Hippocampal formation (tissue), 2 donors: ENCODE results near the gene SUSD3.
"Not testable (repeated sequence)": the region's sequence is repeated elsewhere in the genome, so short reads cannot be mapped to it uniquely, and the experiment has no call there.

Source experiments
- DNase-seq, 2 donors: peaks; one replicate each; lab custom pipeline; 2025; lab: John Stamatoyannopoulos, UW

Gene SUSD3

GRCh38 chr9:93058355-93059010, at the start of gene SUSD3:
Gene SUSD3, plus strand, starts transcription at chr9:93058701. Its CDS starts 42 bp downstream, at chr9:93058743.
- DNase-seq: no peak

- no peak for DNase-seq
Measured at GRCh38 chr9:93009337-93010015, 49.0 kb upstream of the SUSD3 start.

GRCh38 chr9:93010056-93010455, 48.4 kb upstream of the SUSD3 start:
- no peak for DNase-seq

GRCh38 chr9:93010704-93011103, 47.8 kb upstream of the SUSD3 start:
- no peak for DNase-seq

- no peak for DNase-seq
Measured at GRCh38 chr9:93011114-93011513, 47.4 kb upstream of the SUSD3 start.

- DNase-seq: no peak
Measured at GRCh38 chr9:93012963-93013855, 45.3 kb upstream of the SUSD3 start.

GRCh38 chr9:93013856-93014582, 44.5 kb upstream of the SUSD3 start:
- DNase-seq: no peak

GRCh38 chr9:93015190-93015589, 43.3 kb upstream of the SUSD3 start:
- not testable (repeated sequence) for DNase-seq

GRCh38 chr9:93017621-93018020, 40.9 kb upstream of the SUSD3 start:
- DNase-seq: no peak

- DNase-seq: no peak
Measured at GRCh38 chr9:93020151-93020550, 38.4 kb upstream of the SUSD3 start.

- DNase-seq: no peak
Measured at GRCh38 chr9:93020771-93021670, 37.5 kb upstream of the SUSD3 start.

- DNase-seq: no peak
Measured at GRCh38 chr9:93022066-93022465, 36.4 kb upstream of the SUSD3 start.

- DNase-seq: no peak
Measured at GRCh38 chr9:93022721-93023520, 35.6 kb upstream of the SUSD3 start.

GRCh38 chr9:93023521-93023815, 35.0 kb upstream of the SUSD3 start:
- DNase-seq: no peak

- DNase-seq: no peak
Measured at GRCh38 chr9:93024646-93024910, 33.9 kb upstream of the SUSD3 start.

- no peak for DNase-seq
Measured at GRCh38 chr9:93024986-93025630, 33.4 kb upstream of the SUSD3 start.

- DNase-seq: no peak
Measured at GRCh38 chr9:93025736-93026135, 32.8 kb upstream of the SUSD3 start.

GRCh38 chr9:93026640-93027039, 31.9 kb upstream of the SUSD3 start:
- DNase-seq: no peak

GRCh38 chr9:93027750-93028149, 30.8 kb upstream of the SUSD3 start:
- no peak for DNase-seq

GRCh38 chr9:93028448-93029006, 30.0 kb upstream of the SUSD3 start:
- DNase-seq: no peak
